Bronchial epithelial cell (primary cell): ENCODE data around the gene ELMO3. TPM values are rescaled to one million over a fixed set of nuclear protein-coding genes. Genes with fewer than 3 reads are reported as not detected.
A peak's percentile ranks its signal among the peaks of the same experiment; 100 is the strongest.

Source experiments
- DNase-seq: peaks from one replicate; pipeline ENCODE4 v3.0.0-alpha.2; 2010; ENCODE audit warnings: low read depth
- FAIRE-seq: peaks from 2 replicates; lab custom pipeline; 2011; peaks lifted over from hg19 to GRCh38; lab: Jason Lieb, UNC
- H3K27me3 ChIP-seq: 2 replicates; pipeline ENCODE4 v1.5.1; 2011; ENCODE audit warnings: low read length; ENCODE audit not compliant: control insufficient read depth, insufficient read depth
- H3K36me3 ChIP-seq: 2 replicates; pipeline ENCODE4 v1.5.1; 2011; ENCODE audit warnings: low read length; ENCODE audit not compliant: control insufficient read depth, insufficient read depth
- H3K4me3 ChIP-seq: 2 replicates; pipeline ENCODE4 v1.5.1; 2011; ENCODE audit warnings: mild to moderate bottlenecking, low read depth, low read length, control low read depth
- CTCF ChIP-seq: IDR thresholded peaks from 2 replicates; pipeline ENCODE4 v1.5.1; 2011; ENCODE audit warnings: mild to moderate bottlenecking, moderate library complexity, low read length, control low read depth, inconsistent platforms; ENCODE audit not compliant: insufficient read depth, severe bottlenecking
- total RNA-seq: library from RNA; depleted of rRNA; stranded (reverse); fragments of >200 nt; gene quantifications from 2 replicates; pipeline ENCODE4 v1.2.1, GENCODE V29; 2014

The ELMO3 gene
- total RNA-seq, 1 donor from 2014 or later: 44.0 TPM

GRCh38 chr16:67247192-67248072, 48.5 kb downstream of the ELMO3 start, which contains the start of gene FHOD1:
TSS of gene FHOD1 (minus strand) at chr16:67247481. CDS start at chr16:67247410, 71 bp downstream.
- TF ChIP-seq CTCF: no peak
- DNase-seq (peak; percentile 87), FAIRE-seq (no peak)
- Histone ChIP-seq H3K4me3 (peak within 1 kb of the TSS; percentile 72), H3K27me3 (no peaks in the 10 kb centered on the region), H3K36me3 (no peaks in the 10 kb centered on the region)

GRCh38 chr16:67248073-67248400, 49.1 kb downstream of the ELMO3 start:
- Histone ChIP-seq H3K36me3 (no peaks in the 10 kb centered on the region), H3K27me3 (no peaks in the 10 kb centered on the region), H3K4me3 (peak overlapping the region; percentile 42)
- DNase-seq: no peak
- no peak for FAIRE-seq
- no peak for TF ChIP-seq CTCF

GRCh38 chr16:67248401-67249177, 49.7 kb downstream of the ELMO3 start, which contains the start of gene SLC9A5:
TSS of gene SLC9A5 (plus strand) at chr16:67248979. CDS start at chr16:67249015, 36 bp downstream.
- peak within 1 kb of the TSS; percentile 42 for H3K4me3 ChIP-seq
- no peaks in the 10 kb centered on the region for H3K27me3 ChIP-seq
- no peak for DNase-seq
- FAIRE-seq: no peak
- TF ChIP-seq CTCF: peak; percentile 33
- H3K36me3 ChIP-seq: no peaks in the 10 kb centered on the region

GRCh38 chr16:67249178-67250044, 50.5 kb downstream of the ELMO3 start:
- Histone ChIP-seq H3K27me3 (no peaks in the 10 kb centered on the region), H3K4me3 (peak overlapping the region; percentile 42), H3K36me3 (no peaks in the 10 kb centered on the region)
- no peak for FAIRE-seq
- no peak for DNase-seq
- no peak for TF ChIP-seq CTCF

GRCh38 chr16:67250045-67250327, 51.1 kb downstream of the ELMO3 start:
- FAIRE-seq: no peak
- DNase-seq: no peak
- no peaks in the 10 kb centered on the region for H3K27me3 ChIP-seq
- no peaks in the 10 kb centered on the region for H3K36me3 ChIP-seq
- no peak for TF ChIP-seq CTCF
- H3K4me3 ChIP-seq: no peak overlapping the region
